NCI-H526 (cell line): Measurements from ENCODE around the gene GTPBP1.

Experiments used
- DNase-seq, 2 experiments: peaks; one replicate each; lab custom pipeline; 2025; lab: John Stamatoyannopoulos, UW

Gene GTPBP1

GRCh38 chr22:38760477-38761201, 54.9 kb downstream of the GTPBP1 start:
- DNase-seq: peak in 1 of 2 experiments; percentile 18

- no peak for DNase-seq
Observed at GRCh38 chr22:38761202-38762162, 55.7 kb downstream of the GTPBP1 start.

- DNase-seq: no peak
Observed at GRCh38 chr22:38762551-38762983, 56.8 kb downstream of the GTPBP1 start.

- peak; percentile 20 to 61 for DNase-seq
Observed at GRCh38 chr22:38766076-38766777, 60.5 kb downstream of the GTPBP1 start.

GRCh38 chr22:38767313-38767712, 61.6 kb downstream of the GTPBP1 start:
- DNase-seq: no peak

GRCh38 chr22:38768036-38768435, 62.3 kb downstream of the GTPBP1 start:
- no peak for DNase-seq

- DNase-seq: no peak
Observed at GRCh38 chr22:38770257-38770949, 64.7 kb downstream of the GTPBP1 start.

GRCh38 chr22:38772623-38772873, 66.8 kb downstream of the GTPBP1 start:
- no peak for DNase-seq

GRCh38 chr22:38773363-38773946, 67.7 kb downstream of the GTPBP1 start:
- DNase-seq: no peak

GRCh38 chr22:38774496-38775166, 68.9 kb downstream of the GTPBP1 start:
- DNase-seq: no peak

GRCh38 chr22:38775656-38776055, 69.9 kb downstream of the GTPBP1 start:
- no peak for DNase-seq

GRCh38 chr22:38776086-38776485, 70.3 kb downstream of the GTPBP1 start:
- DNase-seq: no peak

- no peak for DNase-seq
Observed at GRCh38 chr22:38777087-38777671, 71.4 kb downstream of the GTPBP1 start.

- DNase-seq: no peak
Observed at GRCh38 chr22:38781033-38781432, 75.3 kb downstream of the GTPBP1 start.

GRCh38 chr22:38782402-38783094, 76.8 kb downstream of the GTPBP1 start:
- no peak for DNase-seq
